ENCODE data around the gene BCKDHA.

The BCKDHA gene

DNA sequence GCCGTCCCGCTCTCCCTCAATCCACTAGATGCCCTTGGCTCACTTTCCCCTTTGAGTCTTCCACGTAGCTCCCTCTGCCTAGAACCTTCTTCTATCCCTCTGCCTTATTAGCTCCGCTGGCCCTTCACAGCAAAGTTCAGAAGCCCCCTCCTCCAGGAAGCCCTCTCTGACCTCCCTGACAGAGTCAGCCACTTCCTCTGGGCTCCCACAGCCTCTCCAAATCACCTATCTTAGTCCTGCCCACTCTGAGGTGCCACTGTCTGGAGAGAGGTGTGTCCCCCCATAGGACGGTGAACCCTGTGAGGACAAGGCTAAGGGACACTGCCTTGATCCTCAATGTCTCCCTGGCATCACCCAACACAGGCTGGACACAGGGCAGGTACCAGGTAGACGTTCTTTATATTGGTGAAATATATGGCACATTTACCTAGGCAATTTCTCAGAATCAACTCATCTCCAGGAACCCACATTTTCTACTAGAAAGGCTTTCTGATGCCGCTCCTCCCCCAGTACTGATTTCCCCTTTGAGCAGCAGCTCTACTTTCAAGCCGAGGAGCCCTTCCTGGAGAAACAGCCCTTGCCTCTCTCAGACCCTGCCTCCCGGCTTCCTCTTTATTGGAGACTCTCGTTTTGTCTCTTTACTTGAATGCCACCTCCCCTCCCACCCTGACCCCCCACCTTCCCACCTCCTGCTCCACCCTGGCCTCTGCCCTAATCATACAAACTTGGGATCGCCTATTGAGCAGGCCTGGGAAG lies 40.5 kb upstream of the BCKDHA start:
- Histone ChIP-seq H3K79me2 (ENCODE audit: insufficient read depth, low read length) (peaks cover 26% of the 10 kb centered on the region), H3K4me1 (ENCODE audit: insufficient read depth, low read length) (peaks cover 9% of the 10 kb centered on the region), H3K36me3 (ENCODE audit: insufficient read depth, low read length) (peaks cover 10% of the 10 kb centered on the region; the same call in 1 of the 2 replicates), H3K4me3 (ENCODE audit: low read depth in 1 of 2, low read length in 2 of 2) (no peak overlapping the region), H3K4me2 (ENCODE audit: insufficient read depth, low read length) (no peak overlapping the region), H3K27ac (ENCODE audit: low read length) (no peak overlapping the region), H3K9ac (ENCODE audit: low read depth, low read length) (no peak overlapping the region), H2AFZ (ENCODE audit: low read depth, low read length) (no peak overlapping the region), H4K20me1 (ENCODE audit: insufficient read depth, low read length) (peaks cover 17% of the 10 kb centered on the region), H3K9me3 (ENCODE audit: insufficient read depth, low read length, severe bottlenecking) (no peaks in the 10 kb centered on the region), H3K27me3 (ENCODE audit: insufficient read depth, low read length, poor library complexity) (no peaks in the 10 kb centered on the region)
- TF ChIP-seq EZH2 (IDR thresholded peaks at IDR 0.05; ENCODE audit: borderline replicate concordance, low read depth, low read length, severe bottlenecking), result no peak
- TF ChIP-seq CTCF (IDR thresholded peaks at IDR 0.05; ENCODE audit: borderline replicate concordance, extremely low read depth, low read length, poor library complexity, severe bottlenecking), result no peak
- DNase-seq (no peak), ATAC-seq (ENCODE audit: insufficient read depth, low read depth) (no peak)

DNA sequence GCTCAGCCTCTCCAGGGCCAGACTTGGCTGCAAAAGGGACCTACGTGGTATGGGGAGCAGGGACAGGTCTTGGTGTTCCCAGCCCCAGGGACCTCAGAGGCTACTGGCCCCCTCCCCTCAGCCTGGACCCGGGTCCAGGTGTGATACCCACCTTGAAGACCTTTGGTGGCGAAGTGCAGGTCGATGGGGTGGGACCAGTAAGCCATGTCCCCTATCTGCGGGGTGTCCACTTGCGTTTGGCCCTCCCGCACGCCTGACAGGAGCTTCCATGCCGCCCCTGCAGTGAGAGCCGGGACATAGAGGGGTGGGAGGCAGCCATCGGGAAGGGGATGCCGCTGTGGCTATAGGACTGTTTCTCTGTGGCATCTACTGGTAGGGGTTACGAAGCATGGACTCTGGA lies 39.9 kb upstream of the BCKDHA start:
- TF ChIP-seq CTCF (IDR thresholded peaks at IDR 0.05; ENCODE audit: borderline replicate concordance, extremely low read depth, low read length, poor library complexity, severe bottlenecking) (no peak), EZH2 (IDR thresholded peaks at IDR 0.05; ENCODE audit: borderline replicate concordance, low read depth, low read length, severe bottlenecking) (no peak)

DNA sequence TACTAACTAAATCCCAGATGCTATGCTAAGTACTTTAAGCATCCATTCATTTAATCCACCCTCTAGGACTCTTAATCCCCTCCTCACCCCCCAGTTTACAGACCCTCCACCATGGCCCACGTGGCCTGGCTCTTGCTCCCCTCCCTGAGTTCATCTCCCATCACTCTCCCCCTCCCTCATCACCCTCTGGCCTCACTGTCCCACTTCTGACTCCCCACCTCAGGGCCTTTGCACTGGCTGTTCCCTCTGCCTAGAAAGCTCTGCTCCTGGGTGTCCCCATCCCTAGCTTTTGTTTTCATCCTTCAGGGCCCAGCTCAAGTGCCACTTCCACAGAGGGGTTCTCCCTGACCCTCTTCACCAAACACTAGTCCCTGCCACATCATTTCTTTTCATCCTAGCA lies 37.9 kb upstream of the BCKDHA start:
- Histone ChIP-seq H3K4me3 (ENCODE audit: low read depth in 1 of 2, low read length in 2 of 2) (no peak overlapping the region), H2AFZ (ENCODE audit: low read depth, low read length) (no peak overlapping the region), H3K27ac (ENCODE audit: low read length) (no peak overlapping the region), H3K27me3 (ENCODE audit: insufficient read depth, low read length, poor library complexity) (no peaks in the 10 kb centered on the region), H3K79me2 (ENCODE audit: insufficient read depth, low read length) (peaks cover 22% of the 10 kb centered on the region), H3K9me3 (ENCODE audit: insufficient read depth, low read length, severe bottlenecking) (no peaks in the 10 kb centered on the region), H4K20me1 (ENCODE audit: insufficient read depth, low read length) (peaks cover 4% of the 10 kb centered on the region; the same call in 1 of the 2 replicates), H3K9ac (ENCODE audit: low read depth, low read length) (no peak overlapping the region), H3K36me3 (ENCODE audit: insufficient read depth, low read length) (peaks cover 6% of the 10 kb centered on the region), H3K4me1 (ENCODE audit: insufficient read depth, low read length) (peaks cover 18% of the 10 kb centered on the region), H3K4me2 (ENCODE audit: insufficient read depth, low read length) (no peak overlapping the region)
- no peak for TF ChIP-seq EZH2 (IDR thresholded peaks at IDR 0.05; ENCODE audit: borderline replicate concordance, low read depth, low read length, severe bottlenecking)
- TF ChIP-seq CTCF (IDR thresholded peaks at IDR 0.05; ENCODE audit: borderline replicate concordance, extremely low read depth, low read length, poor library complexity, severe bottlenecking), result no peak
- ATAC-seq (ENCODE audit: insufficient read depth, low read depth), result no peak
- no peak for DNase-seq

More for the DNA sequence above, 39.9 kb upstream of the BCKDHA start:
- Histone ChIP-seq H3K27ac (ENCODE audit: low read length) (no peak overlapping the region), H2AFZ (ENCODE audit: low read depth, low read length) (no peak overlapping the region), H3K4me2 (ENCODE audit: insufficient read depth, low read length) (no peak overlapping the region), H3K9me3 (ENCODE audit: insufficient read depth, low read length, severe bottlenecking) (no peaks in the 10 kb centered on the region), H3K4me1 (ENCODE audit: insufficient read depth, low read length) (peaks cover 13% of the 10 kb centered on the region), H3K79me2 (ENCODE audit: insufficient read depth, low read length) (peaks cover 25% of the 10 kb centered on the region), H3K27me3 (ENCODE audit: insufficient read depth, low read length, poor library complexity) (no peaks in the 10 kb centered on the region), H3K4me3 (ENCODE audit: low read depth in 1 of 2, low read length in 2 of 2) (no peak overlapping the region), H3K9ac (ENCODE audit: low read depth, low read length) (no peak overlapping the region), H3K36me3 (ENCODE audit: insufficient read depth, low read length) (peaks cover 11% of the 10 kb centered on the region), H4K20me1 (ENCODE audit: insufficient read depth, low read length) (peaks cover 11% of the 10 kb centered on the region; the same call in 1 of the 2 replicates)
- ATAC-seq (ENCODE audit: insufficient read depth, low read depth) (no peak), DNase-seq (no peak)
